ENCODE measurements around the gene CCZ1.
"Not testable (repeated sequence)": the region's sequence is repeated elsewhere in the genome, so short reads cannot be mapped to it uniquely, and the experiment has no call there.

DNA sequence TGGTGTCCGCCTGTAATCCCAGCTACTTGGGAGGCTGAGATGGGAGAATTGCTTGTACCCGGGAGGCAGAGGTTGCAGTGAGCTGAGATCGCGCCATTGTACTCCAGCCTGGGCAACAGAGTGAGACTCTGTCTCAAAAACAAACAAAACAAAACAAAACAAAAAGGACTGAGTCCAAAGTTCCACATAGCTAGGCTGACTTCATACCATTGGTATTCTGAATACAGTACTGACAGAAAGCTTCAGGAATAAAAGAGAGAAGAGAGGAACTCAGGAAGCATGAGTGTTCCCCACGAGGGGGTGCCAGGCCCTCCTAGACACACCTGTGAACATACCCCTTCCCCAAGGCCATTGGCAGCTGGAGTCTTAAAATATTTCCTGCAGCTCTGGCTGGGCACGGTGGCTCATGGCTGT is 29.6 kb upstream of the CCZ1 start:
- TF ChIP-seq, protein P1, sequence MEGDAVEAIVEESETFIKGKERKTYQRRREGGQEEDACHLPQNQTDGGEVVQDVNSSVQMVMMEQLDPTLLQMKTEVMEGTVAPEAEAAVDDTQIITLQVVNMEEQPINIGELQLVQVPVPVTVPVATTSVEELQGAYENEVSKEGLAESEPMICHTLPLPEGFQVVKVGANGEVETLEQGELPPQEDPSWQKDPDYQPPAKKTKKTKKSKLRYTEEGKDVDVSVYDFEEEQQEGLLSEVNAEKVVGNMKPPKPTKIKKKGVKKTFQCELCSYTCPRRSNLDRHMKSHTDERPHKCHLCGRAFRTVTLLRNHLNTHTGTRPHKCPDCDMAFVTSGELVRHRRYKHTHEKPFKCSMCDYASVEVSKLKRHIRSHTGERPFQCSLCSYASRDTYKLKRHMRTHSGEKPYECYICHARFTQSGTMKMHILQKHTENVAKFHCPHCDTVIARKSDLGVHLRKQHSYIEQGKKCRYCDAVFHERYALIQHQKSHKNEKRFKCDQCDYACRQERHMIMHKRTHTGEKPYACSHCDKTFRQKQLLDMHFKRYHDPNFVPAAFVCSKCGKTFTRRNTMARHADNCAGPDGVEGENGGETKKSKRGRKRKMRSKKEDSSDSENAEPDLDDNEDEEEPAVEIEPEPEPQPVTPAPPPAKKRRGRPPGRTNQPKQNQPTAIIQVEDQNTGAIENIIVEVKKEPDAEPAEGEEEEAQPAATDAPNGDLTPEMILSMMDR (IDR thresholded peaks at IDR 0.05): not testable (repeated sequence)
- not testable (repeated sequence) for TF ChIP-seq EZH2 (IDR thresholded peaks at IDR 0.05; ENCODE audit: borderline replicate concordance, insufficient read depth, low read depth, low read length, poor library complexity, severe bottlenecking)

Measured in B cell (primary cell).